Mesenchymal stem cell (in vitro differentiated cells and primary cell): ENCODE measurements around the gene IRF9.
A peak's percentile ranks its signal among the peaks of the same experiment; 100 is the strongest.

ENCODE experiments used
- DNase-seq: peaks from one replicate; pipeline ENCODE4 v3.0.0-alpha.2; 2013
- H2AFZ ChIP-seq: one replicate; pipeline ENCODE4 v1.6.1; 2013; ENCODE audit warnings: low read depth, mild to moderate bottlenecking, control low read depth, inconsistent platforms, low read length, moderate library complexity
- H2AK5ac ChIP-seq: 2 replicates; pipeline ENCODE4 v1.6.1; 2013; ENCODE audit warnings: low read length, moderate library complexity, mild to moderate bottlenecking, inconsistent platforms; ENCODE audit not compliant: severe bottlenecking
- H2BK120ac ChIP-seq: one replicate; pipeline ENCODE4 v1.6.1; 2013; ENCODE audit warnings: low read depth, mild to moderate bottlenecking, inconsistent platforms, low read length, moderate library complexity
- H2BK12ac ChIP-seq, 2 experiments: one replicate each; pipeline ENCODE4 v1.6.1; 2013; ENCODE audit warnings: inconsistent platforms in 2 of 2, low read length in 2 of 2, mild to moderate bottlenecking in 2 of 2, moderate library complexity in 2 of 2, control low read depth in 1 of 2
- H2BK15ac ChIP-seq: one replicate; pipeline ENCODE4 v1.6.1; 2013; ENCODE audit warnings: mild to moderate bottlenecking, low read depth, inconsistent platforms; ENCODE audit not compliant: poor library complexity, severe bottlenecking
- H2BK5ac ChIP-seq: 2 replicates; pipeline ENCODE4 v1.6.1; 2013; ENCODE audit warnings: low read depth, mild to moderate bottlenecking, low read length, control low read depth, inconsistent platforms; ENCODE audit not compliant: poor library complexity, severe bottlenecking
- H3K14ac ChIP-seq, 2 experiments: one replicate each; pipeline ENCODE4 v1.6.1; 2013; ENCODE audit warnings: inconsistent platforms in 2 of 2, low read length in 2 of 2, control low read depth in 1 of 2, mild to moderate bottlenecking in 1 of 2, moderate library complexity in 1 of 2
- H3K18ac ChIP-seq, 2 experiments: one replicate each; pipeline ENCODE4 v1.6.1; 2013; ENCODE audit warnings: inconsistent platforms in 2 of 2, low read length in 2 of 2, control low read depth in 1 of 2, low read depth in 1 of 2, mild to moderate bottlenecking in 1 of 2
- H3K23ac ChIP-seq, 2 experiments: one replicate each; pipeline ENCODE4 v1.6.1; 2013; ENCODE audit warnings: inconsistent platforms in 2 of 2, low read length in 2 of 2, mild to moderate bottlenecking in 2 of 2, moderate library complexity in 2 of 2, control low read depth in 1 of 2
- H3K27ac ChIP-seq: 2 replicates; pipeline ENCODE4 v1.5.1; 2013; ENCODE audit warnings: mild to moderate bottlenecking, moderate library complexity, low read length, control low read depth, inconsistent platforms; ENCODE audit not compliant: poor library complexity, severe bottlenecking
- H3K27me3 ChIP-seq, 2 experiments: 2 replicates each; pipeline versions ENCODE4 v1.6.1 to v1.7.0; 2013; ENCODE audit warnings: low read length in 2 of 2, mild to moderate bottlenecking in 2 of 2, moderate library complexity in 2 of 2, control low read depth in 1 of 2, inconsistent platforms in 1 of 2; ENCODE audit not compliant: control insufficient read depth in 1 of 2, insufficient read depth in 1 of 2
- H3K36me3 ChIP-seq, 2 experiments: 2 replicates each; pipeline versions ENCODE4 v1.6.1 to v1.7.0; 2013; ENCODE audit warnings: low read length in 2 of 2, control low read depth in 1 of 2, inconsistent platforms in 1 of 2, low read depth in 1 of 2, mild to moderate bottlenecking in 1 of 2; ENCODE audit not compliant: insufficient read depth in 2 of 2, control insufficient read depth in 1 of 2
- H3K4ac ChIP-seq, 2 experiments: one replicate each; pipeline ENCODE4 v1.6.1; 2013; ENCODE audit warnings: inconsistent platforms in 2 of 2, low read length in 2 of 2, mild to moderate bottlenecking in 2 of 2, moderate library complexity in 2 of 2, control low read depth in 1 of 2, low read depth in 1 of 2
- H3K4me1 ChIP-seq: 2 replicates; pipeline ENCODE4 v1.6.1; 2013; ENCODE audit warnings: low read depth, low read length, control low read depth; ENCODE audit not compliant: control insufficient read depth, insufficient read depth
- H3K4me2 ChIP-seq: 2 replicates; pipeline ENCODE4 v1.6.1; 2013; ENCODE audit warnings: low read length, mild to moderate bottlenecking, inconsistent platforms; ENCODE audit not compliant: poor library complexity, severe bottlenecking
- H3K4me3 ChIP-seq, 2 experiments: 2 replicates each; pipeline versions ENCODE4 v1.5.1 to v1.7.0; 2013; ENCODE audit warnings: low read length in 2 of 2, mild to moderate bottlenecking in 2 of 2, control low read depth in 1 of 2, low read depth in 1 of 2; ENCODE audit not compliant: insufficient read depth in 1 of 2
- H3K79me1 ChIP-seq: replicated peaks from 2 replicates; pipeline ENCODE4 v1.6.1; 2013; ENCODE audit warnings: mild to moderate bottlenecking, control low read depth, low read length, inconsistent platforms; ENCODE audit not compliant: poor library complexity, severe bottlenecking
- H3K9ac ChIP-seq: 2 replicates; pipeline ENCODE4 v1.7.0; 2013; ENCODE audit warnings: mild to moderate bottlenecking, low read length, moderate library complexity
- H3K9me3 ChIP-seq: 2 replicates; pipeline ENCODE4 v1.7.0; 2013; ENCODE audit warnings: mild to moderate bottlenecking, low read length; ENCODE audit not compliant: control insufficient read depth
- H4K8ac ChIP-seq: one replicate; pipeline ENCODE4 v1.6.1; 2013; ENCODE audit warnings: inconsistent platforms, mild to moderate bottlenecking, low read length, moderate library complexity
- H4K91ac ChIP-seq: one replicate; pipeline ENCODE4 v1.6.1; 2013; ENCODE audit warnings: mild to moderate bottlenecking, low read length, inconsistent platforms
- WGBS: methylation state at CpG from one replicate; pipeline ENCODE4 v1.1.7; 2013; ENCODE audit warnings: mixed read lengths; 5-methylcytosine and 5-hydroxymethylcytosine counted together

IRF9 gene

DNA sequence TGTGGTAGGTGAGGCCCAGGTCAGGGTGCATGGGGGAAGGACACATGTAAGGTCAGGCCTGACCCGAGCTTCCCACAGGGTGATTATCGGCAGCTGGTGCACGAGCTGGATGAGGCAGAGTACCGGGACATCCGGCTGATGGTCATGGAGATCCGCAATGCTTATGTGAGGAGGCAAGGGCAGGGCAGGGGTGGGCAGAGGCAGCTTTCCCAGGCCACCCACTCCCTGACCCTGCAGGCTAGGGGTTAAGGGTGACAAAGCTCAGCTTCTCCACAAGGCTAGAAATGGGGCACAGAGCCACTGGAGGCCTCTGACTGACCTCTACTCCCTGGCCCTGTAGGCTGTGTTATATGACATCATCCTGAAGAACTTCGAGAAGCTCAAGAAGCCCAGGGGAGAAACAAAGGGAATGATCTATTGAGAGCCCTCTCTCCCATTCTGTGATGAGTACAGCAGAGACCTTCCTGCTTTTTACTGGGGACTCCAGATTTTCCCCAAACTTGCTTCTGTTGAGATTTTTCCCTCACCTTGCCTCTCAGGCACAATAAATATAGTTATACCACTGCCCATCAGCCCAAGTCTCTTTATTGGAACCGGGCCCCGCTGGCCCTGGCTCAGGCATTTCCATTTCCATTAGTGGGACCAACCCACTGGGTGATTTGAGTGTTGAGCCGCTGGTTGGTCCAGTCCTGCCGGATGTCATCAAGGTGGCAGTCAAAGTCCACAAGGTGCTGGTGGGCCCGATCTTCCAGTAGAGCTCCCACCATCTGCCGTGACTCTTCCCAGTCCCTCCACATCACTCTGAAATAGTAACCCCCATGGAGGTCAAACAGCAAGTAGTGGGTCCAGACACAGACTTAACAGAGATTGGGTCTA is 22.4 kb upstream of the IRF9 start:
- H4K8ac ChIP-seq, result no peak overlapping the region
- H3K27me3 ChIP-seq, result no peaks in the 10 kb centered on the region
- H2BK12ac ChIP-seq, result no peak overlapping the region
- no peaks in the 10 kb centered on the region for H3K9me3 ChIP-seq
- no peak overlapping the region for H3K18ac ChIP-seq
- no peak overlapping the region for H2AFZ ChIP-seq
- no peak overlapping the region for H3K4me3 ChIP-seq
- DNase-seq, result no peak
- H3K27ac ChIP-seq, result no peak overlapping the region
- peak overlapping the region; percentile 22 for H2AK5ac ChIP-seq
- H3K23ac ChIP-seq, result peak overlapping the region in 1 of 2 experiments; percentile 2
- no peak overlapping the region for H4K91ac ChIP-seq
- H3K14ac ChIP-seq, result no peak overlapping the region
- no peak overlapping the region for H2BK5ac ChIP-seq
- no peak overlapping the region for H3K4ac ChIP-seq
- peaks cover 23% of the 10 kb centered on the region for H3K4me1 ChIP-seq
- no peak overlapping the region for H3K4me2 ChIP-seq
- H3K79me1 ChIP-seq, result peaks cover 34% of the 10 kb centered on the region
- H3K9ac ChIP-seq, result no peak overlapping the region
- WGBS, result 88% methylated on average over 13 of the region's 13 CpGs
- H2BK120ac ChIP-seq, result no peak overlapping the region
- peaks cover 24 to 38% of the 10 kb centered on the region in 2 experiments for H3K36me3 ChIP-seq
- H2BK15ac ChIP-seq, result no peak overlapping the region

DNA sequence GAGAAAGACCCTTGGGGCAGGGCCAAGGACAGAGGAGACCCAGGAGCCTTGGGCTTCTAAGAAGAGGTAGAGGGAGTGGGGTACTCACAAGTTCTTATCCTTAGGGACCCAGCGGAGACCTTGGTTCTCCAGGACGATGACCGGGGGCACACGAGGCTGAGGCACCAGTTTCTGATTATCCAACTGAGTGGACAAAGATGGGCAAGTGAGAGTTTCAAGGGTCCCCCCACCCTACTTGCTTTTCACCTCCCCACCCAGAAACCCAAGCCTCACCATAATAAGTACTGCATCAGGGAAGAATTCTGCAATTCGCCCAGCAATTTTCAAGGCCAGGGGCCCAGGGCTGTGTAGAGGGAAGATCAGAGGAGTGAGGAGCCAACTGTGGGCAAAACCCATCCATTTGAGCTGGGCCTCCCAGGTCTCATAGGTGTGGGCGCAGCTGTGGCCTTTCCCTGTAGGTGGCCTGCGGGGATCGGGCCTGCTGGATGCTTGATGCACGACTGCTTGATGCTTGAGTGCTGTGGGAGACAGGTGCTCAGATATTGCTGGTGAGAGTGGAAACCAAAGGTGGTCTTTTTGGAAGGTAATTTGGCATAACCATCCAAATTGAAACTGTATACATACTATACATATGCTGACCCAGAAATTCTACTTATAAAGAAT is 21.7 kb upstream of the IRF9 start:
- Histone ChIP-seq H3K18ac (no peak overlapping the region), H3K36me3 (peaks cover 30 to 45% of the 10 kb centered on the region in 2 experiments), H3K27me3 (no peaks in the 10 kb centered on the region), H2BK120ac (no peak overlapping the region), H3K9me3 (no peaks in the 10 kb centered on the region), H3K14ac (no peak overlapping the region), H3K9ac (peak overlapping the region; percentile 32), H2BK5ac (no peak overlapping the region), H3K23ac (peak overlapping the region in 1 of 2 experiments; percentile 80), H3K4me3 (peak overlapping the region in 1 of 2 experiments; percentile 94), H3K79me1 (peaks cover 39% of the 10 kb centered on the region), H2BK12ac (peak overlapping the region in 1 of 2 experiments; percentile 40), H3K4me2 (peak overlapping the region; percentile 21), H2AK5ac (peak overlapping the region; percentile 22), H3K4me1 (peaks cover 23% of the 10 kb centered on the region), H2AFZ (no peak overlapping the region), H2BK15ac (no peak overlapping the region), H4K91ac (no peak overlapping the region), H4K8ac (no peak overlapping the region), H3K4ac (no peak overlapping the region), H3K27ac (no peak overlapping the region)
- 99% methylated on average over 6 of the region's 9 CpGs for WGBS
- no peak for DNase-seq

DNA sequence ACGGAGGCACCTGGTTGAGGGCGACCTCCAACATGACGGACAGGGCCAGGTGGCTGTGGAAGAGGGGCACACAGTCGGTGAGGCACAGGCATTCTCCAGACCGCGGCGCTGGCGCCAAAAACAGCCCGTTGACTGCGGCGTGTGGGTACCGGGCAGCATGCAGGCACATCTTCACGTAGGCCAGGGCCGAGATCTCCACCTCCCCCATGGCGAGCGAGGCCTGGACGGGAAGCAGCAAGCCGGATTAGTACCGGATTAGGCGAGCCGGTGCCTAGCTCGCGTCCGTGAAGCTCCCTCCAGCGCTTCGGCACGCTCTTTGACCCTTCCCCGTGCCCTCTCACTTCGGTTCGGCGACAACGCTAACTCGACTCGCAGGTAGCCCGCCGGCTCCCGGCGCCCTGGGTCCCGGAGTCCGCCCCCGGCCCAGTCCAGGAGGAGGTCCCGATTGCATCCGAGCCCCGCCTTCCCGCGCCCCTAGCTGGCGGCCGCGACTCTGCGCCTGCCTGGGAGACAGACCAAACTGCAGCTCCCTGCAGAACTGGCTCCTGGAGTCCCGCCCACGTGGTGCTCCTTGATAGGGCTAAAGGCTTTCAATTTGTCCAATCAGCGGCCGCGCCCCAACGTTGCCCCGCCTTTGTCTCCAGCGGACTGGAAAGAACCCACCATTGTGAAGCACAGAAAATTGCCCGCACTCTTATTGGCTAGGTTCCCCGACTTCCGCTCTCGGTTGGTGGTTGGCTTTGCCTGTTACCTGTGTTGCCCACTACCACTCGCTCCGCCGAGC is 19.8 kb upstream of the IRF9 start, which contains the start of gene EMC9:
TSS of gene EMC9 (minus strand) at position 495 of the 784 bp plus-strand sequence. CDS start at position 208, 287 bp downstream.
- peak; percentile 99 for DNase-seq
- peak within 1 kb of the TSS; percentile 68 to 94 for H3K4me3 ChIP-seq
- peak within 1 kb of the TSS; percentile 92 for H3K9ac ChIP-seq
- no peaks in the 10 kb centered on the region for H3K9me3 ChIP-seq
- H3K36me3 ChIP-seq, result peaks cover 32 to 52% of the 10 kb centered on the region in 2 experiments
- H3K23ac ChIP-seq, result no peak within 1 kb of the TSS
- peak within 1 kb of the TSS; percentile 80 for H3K4me2 ChIP-seq
- peak within 1 kb of the TSS; percentile 76 for H2AFZ ChIP-seq
- peak within 1 kb of the TSS; percentile 24 to 96 for H3K18ac ChIP-seq
- peak within 1 kb of the TSS; percentile 35 to 68 for H2BK12ac ChIP-seq
- WGBS, result under 1% methylated on average over 64 of the region's 65 CpGs
- peak within 1 kb of the TSS; percentile 57 for H2BK5ac ChIP-seq
- H2BK120ac ChIP-seq, result no peak within 1 kb of the TSS
- H3K27me3 ChIP-seq, result no peaks in the 10 kb centered on the region
- peak within 1 kb of the TSS in 1 of 2 experiments; percentile 98 for H3K14ac ChIP-seq
- H3K79me1 ChIP-seq, result peaks cover 40% of the 10 kb centered on the region
- H3K4ac ChIP-seq, result peak within 1 kb of the TSS in 1 of 2 experiments; percentile 80
- H4K8ac ChIP-seq, result peak within 1 kb of the TSS; percentile 92
- H2BK15ac ChIP-seq, result no peak within 1 kb of the TSS
- H2AK5ac ChIP-seq, result no peak within 1 kb of the TSS
- peaks cover 23% of the 10 kb centered on the region for H3K4me1 ChIP-seq
- peak within 1 kb of the TSS; percentile 40 for H4K91ac ChIP-seq
- peak within 1 kb of the TSS; percentile 95 for H3K27ac ChIP-seq
